Suprapubic skin (tissue), 4 donors: Measurements from ENCODE around the gene OCRL. TPM values are rescaled to one million over a fixed set of nuclear protein-coding genes. Genes with fewer than 3 reads are reported as not detected.
A peak's percentile ranks its signal among the peaks of the same experiment; 100 is the strongest.

Experiments used
- DNase-seq, 2 donors: peaks; one replicate each; pipeline ENCODE4 v3.0.0-alpha.2; 2019; ENCODE audit warnings: low spot score in 2 of 2
- H3K27ac ChIP-seq: fragments of 200-600 bp; sonication (generic); one replicate; pipeline ENCODE4 v1.5.1; 2019
- H3K27me3 ChIP-seq: fragments of 200-600 bp; sonication (generic); one replicate; pipeline ENCODE4 v1.5.1; 2019
- H3K36me3 ChIP-seq: fragments of 200-600 bp; sonication (generic); one replicate; pipeline ENCODE4 v1.5.1; 2019
- H3K4me1 ChIP-seq: fragments of 200-600 bp; sonication (generic); one replicate; pipeline ENCODE4 v1.5.1; 2019
- H3K4me3 ChIP-seq: fragments of 200-600 bp; sonication (generic); one replicate; pipeline ENCODE4 v1.5.1; 2019; ENCODE audit warnings: mild to moderate bottlenecking
- H3K9me3 ChIP-seq: fragments of 200-600 bp; sonication (generic); one replicate; pipeline ENCODE4 v1.5.1; 2019
- CTCF ChIP-seq, 2 donors: fragments of 200-600 bp in 1 of 2; fragments of 450-650 bp in 1 of 2; sonication (generic) in 1 of 2; IDR thresholded peaks; one replicate each; pipeline ENCODE4 v1.5.1; 2016 to 2019; ENCODE audit warnings: antibody characterized with exemption in 2 of 2, mild to moderate bottlenecking in 1 of 2, moderate library complexity in 1 of 2
- EP300 ChIP-seq: sonication (generic); formaldehyde crosslinking; IDR thresholded peaks from one replicate; pipeline ENCODE4 v1.6.1; 2017; ENCODE audit warnings: antibody characterized with exemption
- POLR2A ChIP-seq, 2 donors: fragments of 450-650 bp; IDR thresholded peaks; one replicate each; pipeline ENCODE4 v1.6.1; 2017; ENCODE audit warnings: antibody characterized with exemption in 2 of 2, mild to moderate bottlenecking in 2 of 2, moderate library complexity in 2 of 2
- POLR2AphosphoS5 ChIP-seq, 3 donors: sonication (generic); formaldehyde crosslinking; IDR thresholded peaks; one replicate each; pipeline ENCODE4 v1.6.1; 2017; ENCODE audit warnings: antibody characterized with exemption in 3 of 3
- WGBS: methylation state at CpG from one replicate; pipeline ENCODE4 v1.1.5; 2018; 5-methylcytosine and 5-hydroxymethylcytosine counted together
- total RNA-seq, 4 donors: library from RNA; depleted of rRNA; stranded (reverse); fragments of >200 nt; gene quantifications; one replicate each; pipeline ENCODE4 v1.1.0, GENCODE V29; 2016

The OCRL gene
- total RNA-seq, 4 donors from 2014 or later: 15.0 to 35.4 (median 16.3) TPM

GRCh38 chrX:129590596-129590995, 50.5 kb downstream of the OCRL start:
- 73% methylated on average over 4 of the region's 4 CpGs for WGBS
- H3K4me3 ChIP-seq: no peak overlapping the region
- no peak for TF ChIP-seq POLR2AphosphoS5 (IDR thresholded peaks at IDR 0.05)
- no peak for TF ChIP-seq CTCF (IDR thresholded peaks at IDR 0.05)
- TF ChIP-seq POLR2A (IDR thresholded peaks at IDR 0.05): no peak
- no peak for TF ChIP-seq EP300
- H3K9me3 ChIP-seq: no peaks in the 10 kb centered on the region
- H3K36me3 ChIP-seq: peaks cover 21% of the 10 kb centered on the region
- peaks cover 15% of the 10 kb centered on the region for H3K4me1 ChIP-seq
- H3K27ac ChIP-seq: no peak overlapping the region
- no peaks in the 10 kb centered on the region for H3K27me3 ChIP-seq
- no peak for DNase-seq

- DNase-seq: no peak
- Histone ChIP-seq H3K36me3 (peaks cover 8% of the 10 kb centered on the region), H3K4me3 (no peak overlapping the region), H3K4me1 (peaks cover 15% of the 10 kb centered on the region), H3K27ac (peak overlapping the region; percentile 18), H3K27me3 (no peaks in the 10 kb centered on the region), H3K9me3 (no peaks in the 10 kb centered on the region)
- TF ChIP-seq EP300 (no peak), POLR2A (IDR thresholded peaks at IDR 0.05) (no peak), CTCF (IDR thresholded peaks at IDR 0.05) (no peak), POLR2AphosphoS5 (IDR thresholded peaks at IDR 0.05) (no peak)
These were observed 53.1 kb downstream of the OCRL start for GRCh38 chrX:129593137-129593536.

- Histone ChIP-seq H3K27me3 (no peaks in the 10 kb centered on the region), H3K27ac (no peak overlapping the region), H3K4me3 (no peak overlapping the region), H3K4me1 (peaks cover 15% of the 10 kb centered on the region), H3K9me3 (no peaks in the 10 kb centered on the region), H3K36me3 (no peaks in the 10 kb centered on the region)
- DNase-seq: no peak
- 71% methylated on average over 1 of the region's 1 CpG for WGBS
- TF ChIP-seq EP300 (no peak), POLR2AphosphoS5 (IDR thresholded peaks at IDR 0.05) (no peak), CTCF (IDR thresholded peaks at IDR 0.05) (no peak), POLR2A (IDR thresholded peaks at IDR 0.05) (no peak)
These were observed 54.7 kb downstream of the OCRL start for GRCh38 chrX:129594781-129595180.

- no peak for DNase-seq
- H3K9me3 ChIP-seq: no peaks in the 10 kb centered on the region
- 68% methylated on average over 5 of the region's 5 CpGs for WGBS
- H3K36me3 ChIP-seq: no peaks in the 10 kb centered on the region
- no peak overlapping the region for H3K4me3 ChIP-seq
- no peaks in the 10 kb centered on the region for H3K27me3 ChIP-seq
- no peak overlapping the region for H3K27ac ChIP-seq
- H3K4me1 ChIP-seq: peaks cover 15% of the 10 kb centered on the region
- TF ChIP-seq EP300: no peak
- TF ChIP-seq POLR2AphosphoS5 (IDR thresholded peaks at IDR 0.05): no peak
- TF ChIP-seq POLR2A (IDR thresholded peaks at IDR 0.05): no peak
- TF ChIP-seq CTCF (IDR thresholded peaks at IDR 0.05): no peak
These were observed 56.0 kb downstream of the OCRL start for GRCh38 chrX:129596077-129596476.

- WGBS: 68% methylated on average over 5 of the region's 5 CpGs
- TF ChIP-seq EP300: no peak
- no peak for TF ChIP-seq POLR2A (IDR thresholded peaks at IDR 0.05)
- no peak for TF ChIP-seq CTCF (IDR thresholded peaks at IDR 0.05)
- no peak for TF ChIP-seq POLR2AphosphoS5 (IDR thresholded peaks at IDR 0.05)
- Histone ChIP-seq H3K4me1 (peaks cover 10% of the 10 kb centered on the region), H3K27me3 (no peaks in the 10 kb centered on the region), H3K4me3 (no peak overlapping the region), H3K36me3 (no peaks in the 10 kb centered on the region), H3K9me3 (no peaks in the 10 kb centered on the region), H3K27ac (no peak overlapping the region)
- no peak for DNase-seq
These were observed 57.8 kb downstream of the OCRL start for GRCh38 chrX:129597905-129598304.
